ENCODE data around the gene KPNA4.
A peak's percentile ranks its signal among the peaks of the same experiment; 100 is the strongest.

Gene KPNA4

GRCh38 chr3:160564258-160564911, 986 bp downstream of the KPNA4 start:
- peaks cover 17% of the 10 kb centered on the region for H3K4me1 ChIP-seq
- H3K4me3 ChIP-seq: peak overlapping the region; percentile 66
- DNase-seq (ENCODE audit: low spot score in 2 of 2): peak in 1 of 2 experiments; percentile 58
- peaks cover 8% of the 10 kb centered on the region; the same call in 1 of the 2 replicates for H3K36me3 ChIP-seq (replicated peaks)
- H3K27me3 ChIP-seq (ENCODE audit: low read depth): no peaks in the 10 kb centered on the region
- H3K9me3 ChIP-seq: no peaks in the 10 kb centered on the region
- in situ Hi-C loops (cut with MboI; ENCODE audit: low sequenced_read_pairs): no loop called here

- H3K36me3 ChIP-seq (replicated peaks): peaks cover 8% of the 10 kb centered on the region; the same call in 1 of the 2 replicates
- H3K9me3 ChIP-seq: no peaks in the 10 kb centered on the region
- no peak overlapping the region for H3K4me3 ChIP-seq
- H3K4me1 ChIP-seq: peaks cover 17% of the 10 kb centered on the region
- no peaks in the 10 kb centered on the region for H3K27me3 ChIP-seq (ENCODE audit: low read depth)
- DNase-seq (ENCODE audit: low spot score in 2 of 2): no peak
- in situ Hi-C loops (cut with MboI; ENCODE audit: low sequenced_read_pairs): no loop called here
Measured at GRCh38 chr3:160562952-160563351, 2.4 kb downstream of the KPNA4 start.

- peaks cover under 1% of the 10 kb centered on the region; the same call in 1 of the 2 replicates for H3K36me3 ChIP-seq (replicated peaks)
- H3K4me3 ChIP-seq: no peak overlapping the region
- peaks cover 17% of the 10 kb centered on the region for H3K4me1 ChIP-seq
- in situ Hi-C loops (cut with MboI; ENCODE audit: low sequenced_read_pairs): no loop called here
- H3K9me3 ChIP-seq: no peaks in the 10 kb centered on the region
- no peak for DNase-seq (ENCODE audit: low spot score in 2 of 2)
- H3K27me3 ChIP-seq (ENCODE audit: low read depth): no peaks in the 10 kb centered on the region
Measured at GRCh38 chr3:160557571-160557970, 7.8 kb downstream of the KPNA4 start.

GRCh38 chr3:160556141-160556540, 9.2 kb downstream of the KPNA4 start:
- no peak for DNase-seq (ENCODE audit: low spot score in 2 of 2)
- peaks cover 17% of the 10 kb centered on the region for H3K4me1 ChIP-seq
- H3K36me3 ChIP-seq (replicated peaks): no peaks in the 10 kb centered on the region
- in situ Hi-C loops (cut with MboI; ENCODE audit: low sequenced_read_pairs): no loop called here
- H3K9me3 ChIP-seq: 0 out of 2 replicates have a peak, but pooled peaks cover 3% of the 10 kb centered on the region
- no peaks in the 10 kb centered on the region for H3K27me3 ChIP-seq (ENCODE audit: low read depth)
- no peak overlapping the region for H3K4me3 ChIP-seq

GRCh38 chr3:160554980-160555379, 10.4 kb downstream of the KPNA4 start:
- no peaks in the 10 kb centered on the region for H3K27me3 ChIP-seq (ENCODE audit: low read depth)
- in situ Hi-C loops (cut with MboI; ENCODE audit: low sequenced_read_pairs): no loop called here
- no peak overlapping the region for H3K4me3 ChIP-seq
- H3K36me3 ChIP-seq (replicated peaks): no peaks in the 10 kb centered on the region
- no peak for DNase-seq (ENCODE audit: low spot score in 2 of 2)
- peaks cover 3% of the 10 kb centered on the region; the same call in 1 of the 2 replicates for H3K9me3 ChIP-seq
- H3K4me1 ChIP-seq: peaks cover 11% of the 10 kb centered on the region

GRCh38 chr3:160553827-160554226, 11.5 kb downstream of the KPNA4 start:
- peak in 1 of 2 experiments; percentile 68 for DNase-seq (ENCODE audit: low spot score in 2 of 2)
- no peaks in the 10 kb centered on the region for H3K27me3 ChIP-seq (ENCODE audit: low read depth)
- in situ Hi-C loops (cut with MboI; ENCODE audit: low sequenced_read_pairs): no loop called here
- H3K4me3 ChIP-seq: no peak overlapping the region
- H3K9me3 ChIP-seq: peaks cover 3% of the 10 kb centered on the region; the same call in 1 of the 2 replicates
- H3K36me3 ChIP-seq (replicated peaks): no peaks in the 10 kb centered on the region
- H3K4me1 ChIP-seq: peaks cover 11% of the 10 kb centered on the region

GRCh38 chr3:160546727-160547126, 18.6 kb downstream of the KPNA4 start:
- DNase-seq (ENCODE audit: low spot score in 2 of 2): no peak
- H3K4me3 ChIP-seq: no peak overlapping the region

GRCh38 chr3:160545504-160545871, 19.9 kb downstream of the KPNA4 start:
- Histone ChIP-seq H3K4me1 (no peaks in the 10 kb centered on the region), H3K36me3 (replicated peaks) (no peaks in the 10 kb centered on the region), H3K27me3 (ENCODE audit: low read depth) (no peaks in the 10 kb centered on the region), H3K9me3 (no peaks in the 10 kb centered on the region; the same call in 1 of the 2 replicates), H3K4me3 (no peak overlapping the region)
- no peak for DNase-seq (ENCODE audit: low spot score in 2 of 2)
- in situ Hi-C loops (cut with MboI; ENCODE audit: low sequenced_read_pairs): no loop called here

More at GRCh38 chr3:160546727-160547126, 18.6 kb downstream of the KPNA4 start:
- Histone ChIP-seq H3K36me3 (replicated peaks) (no peaks in the 10 kb centered on the region), H3K9me3 (peaks cover 3% of the 10 kb centered on the region; the same call in 1 of the 2 replicates), H3K27me3 (ENCODE audit: low read depth) (no peaks in the 10 kb centered on the region), H3K4me1 (no peaks in the 10 kb centered on the region)
- in situ Hi-C loops (cut with MboI; ENCODE audit: low sequenced_read_pairs): no loop called here

GRCh38 chr3:160544844-160545503, 20.4 kb downstream of the KPNA4 start:
- in situ Hi-C loops (cut with MboI; ENCODE audit: low sequenced_read_pairs): no loop called here
- H3K9me3 ChIP-seq: no peaks in the 10 kb centered on the region; the same call in 1 of the 2 replicates
- DNase-seq (ENCODE audit: low spot score in 2 of 2): no peak
- H3K4me1 ChIP-seq: no peaks in the 10 kb centered on the region
- no peaks in the 10 kb centered on the region for H3K27me3 ChIP-seq (ENCODE audit: low read depth)
- no peaks in the 10 kb centered on the region for H3K36me3 ChIP-seq (replicated peaks)
- no peak overlapping the region for H3K4me3 ChIP-seq

GRCh38 chr3:160540551-160540950, 24.8 kb downstream of the KPNA4 start:
- no peak for DNase-seq (ENCODE audit: low spot score in 2 of 2)
- H3K9me3 ChIP-seq: no peaks in the 10 kb centered on the region
- H3K4me3 ChIP-seq: no peak overlapping the region
- in situ Hi-C loops (cut with MboI; ENCODE audit: low sequenced_read_pairs): no loop called here
- H3K36me3 ChIP-seq (replicated peaks): peaks cover under 1% of the 10 kb centered on the region; the same call in 1 of the 2 replicates
- H3K27me3 ChIP-seq (ENCODE audit: low read depth): no peaks in the 10 kb centered on the region
- H3K4me1 ChIP-seq: peaks cover 7% of the 10 kb centered on the region

- Histone ChIP-seq H3K9me3 (no peaks in the 10 kb centered on the region), H3K27me3 (ENCODE audit: low read depth) (no peaks in the 10 kb centered on the region), H3K4me3 (no peak overlapping the region), H3K36me3 (replicated peaks) (peaks cover 9% of the 10 kb centered on the region), H3K4me1 (peaks cover 7% of the 10 kb centered on the region)
- no peak for DNase-seq (ENCODE audit: low spot score in 2 of 2)
- in situ Hi-C loops (cut with MboI; ENCODE audit: low sequenced_read_pairs): no loop called here
Measured at GRCh38 chr3:160538895-160539294, 26.5 kb downstream of the KPNA4 start.

GRCh38 chr3:160537729-160538128, 27.6 kb downstream of the KPNA4 start:
- in situ Hi-C loops (cut with MboI; ENCODE audit: low sequenced_read_pairs): no loop called here
- Histone ChIP-seq H3K36me3 (replicated peaks) (peaks cover 13% of the 10 kb centered on the region), H3K9me3 (no peaks in the 10 kb centered on the region), H3K27me3 (ENCODE audit: low read depth) (no peaks in the 10 kb centered on the region), H3K4me1 (peaks cover 7% of the 10 kb centered on the region), H3K4me3 (no peak overlapping the region)
- no peak for DNase-seq (ENCODE audit: low spot score in 2 of 2)

GRCh38 chr3:160532371-160532770, 33.0 kb downstream of the KPNA4 start:
- no peaks in the 10 kb centered on the region for H3K9me3 ChIP-seq
- in situ Hi-C loops (cut with MboI; ENCODE audit: low sequenced_read_pairs): no loop called here
- H3K4me3 ChIP-seq: no peak overlapping the region
- H3K4me1 ChIP-seq: no peaks in the 10 kb centered on the region
- H3K36me3 ChIP-seq (replicated peaks): peaks cover 25% of the 10 kb centered on the region
- H3K27me3 ChIP-seq (ENCODE audit: low read depth): no peaks in the 10 kb centered on the region
- no peak for DNase-seq (ENCODE audit: low spot score in 2 of 2)

- DNase-seq (ENCODE audit: low spot score in 2 of 2): no peak
- in situ Hi-C loops (cut with MboI; ENCODE audit: low sequenced_read_pairs): no loop called here
- Histone ChIP-seq H3K4me3 (no peak overlapping the region), H3K4me1 (no peaks in the 10 kb centered on the region), H3K27me3 (ENCODE audit: low read depth) (no peaks in the 10 kb centered on the region), H3K36me3 (replicated peaks) (peaks cover 36% of the 10 kb centered on the region), H3K9me3 (no peaks in the 10 kb centered on the region)
Measured at GRCh38 chr3:160531311-160531710, 34.1 kb downstream of the KPNA4 start.

Data from HAP-1 (cell line).